K562 (cell line): ENCODE results near the gene JPT1. TPM values are rescaled to one million over a fixed set of nuclear protein-coding genes. Genes with fewer than 3 reads are reported as not detected.

Experiments
- CEBPB ChIP-seq: fragments of 450-650 bp; IDR thresholded peaks from 2 replicates; pipeline ENCODE4 v1.6.1; 2016; ENCODE audit warnings: missing genetic modification characterization, missing compliant biosample characterization
- CREB1 ChIP-seq, 2 experiments: sonication (generic) in 1 of 2; formaldehyde crosslinking in 1 of 2; IDR thresholded peaks; 2 replicates each; pipeline versions ENCODE4 v1.6.1 to v1.8.0; 2012 to 2022; ENCODE audit warnings: inconsistent platforms in 1 of 2, mild to moderate bottlenecking in 1 of 2, missing genetic modification reagents in 1 of 2, moderate library complexity in 1 of 2
- CSDE1 ChIP-seq, 2 experiments: fragments of 450-650 bp; IDR thresholded peaks; 2 replicates each; pipeline ENCODE4 v1.6.1; 2016; ENCODE audit warnings: mild to moderate bottlenecking in 1 of 2
- ERF ChIP-seq: fragments of 450-650 bp; formaldehyde crosslinking; IDR thresholded peaks from 2 replicates; pipeline ENCODE4 v1.4.0; 2020; ENCODE audit warnings: mild to moderate bottlenecking, mixed read lengths
- ETV6 ChIP-seq, 3 experiments: fragments of 150-350 bp in 1 of 3; sonication (generic) in 1 of 3; formaldehyde crosslinking in 1 of 3; IDR thresholded peaks; 2 replicates each; pipeline versions ENCODE4 v1.6.1 to v1.8.0; 2014 to 2022; ENCODE audit warnings: borderline replicate concordance in 2 of 3, low read depth in 2 of 3, antibody characterized with exemption in 1 of 3, low read length in 1 of 3, mild to moderate bottlenecking in 1 of 3, missing genetic modification reagents in 1 of 3
- FOXK2 ChIP-seq, 2 experiments: fragments of 450-650 bp; IDR thresholded peaks in 1 of 2; conservative IDR thresholded peaks in 1 of 2; 2 replicates each; pipeline ENCODE4 v1.6.1; 2016; ENCODE audit warnings: low read depth in 2 of 2, mild to moderate bottlenecking in 1 of 2
- HCFC1 ChIP-seq: IDR thresholded peaks from 2 replicates; pipeline ENCODE4 v1.6.1; 2012; ENCODE audit warnings: low read depth, low read length, improper control_type of control experiment
- ILF3 ChIP-seq: fragments of 450-650 bp; IDR thresholded peaks from 2 replicates; pipeline ENCODE4 v1.6.1; 2018; ENCODE audit warnings: antibody characterized with exemption, mild to moderate bottlenecking, moderate library complexity, borderline replicate concordance
- MAFF ChIP-seq: IDR thresholded peaks from 2 replicates; pipeline ENCODE4 v1.6.1; 2012; ENCODE audit warnings: low read length, improper control_type of control experiment
- MCM3 ChIP-seq: fragments of 450-650 bp; IDR thresholded peaks from 2 replicates; pipeline ENCODE4 v1.6.1; 2016
- PHF20 ChIP-seq: fragments of 450-650 bp; IDR thresholded peaks from 2 replicates; pipeline ENCODE4 v1.6.1; 2018; ENCODE audit not compliant: partially characterized antibody
- PHF8 ChIP-seq: fragments of 200-600 bp; sonication (generic); IDR thresholded peaks from 2 replicates; pipeline ENCODE4 v1.6.1; 2012; ENCODE audit warnings: mixed run types, mild to moderate bottlenecking, inconsistent platforms, low read length, moderate library complexity, borderline replicate concordance
- PTBP1 ChIP-seq: fragments of 200-400 bp; formaldehyde crosslinking; IDR thresholded peaks from 2 replicates; pipeline ENCODE4 v1.6.1; 2017; ENCODE audit warnings: low read depth, low read length
- RBFOX2 ChIP-seq: fragments of 200-400 bp; formaldehyde crosslinking; IDR thresholded peaks from 2 replicates; pipeline ENCODE4 v1.6.1; 2017; ENCODE audit warnings: low read depth, mild to moderate bottlenecking, low read length, moderate library complexity
- RBM17 ChIP-seq: fragments of 200-400 bp; formaldehyde crosslinking; IDR thresholded peaks from 2 replicates; pipeline ENCODE4 v1.6.1; 2017; ENCODE audit warnings: low read depth, mild to moderate bottlenecking, low read length, borderline replicate concordance
- SAFB ChIP-seq: fragments of 200-400 bp; formaldehyde crosslinking; IDR thresholded peaks from 2 replicates; pipeline ENCODE4 v1.6.1; 2017; ENCODE audit warnings: low read depth, low read length, borderline replicate concordance
- SMAD4 ChIP-seq: fragments of 250-450 bp; sonication (Bioruptor Pico); conservative IDR thresholded peaks from 2 replicates; pipeline ENCODE4 v1.8.0; 2021; ENCODE audit warnings: inconsistent platforms, mild to moderate bottlenecking, moderate library complexity
- TAF7 ChIP-seq: fragments of 450-650 bp; IDR thresholded peaks from 2 replicates; pipeline ENCODE4 v1.6.1; 2016; ENCODE audit warnings: missing genetic modification characterization, missing compliant biosample characterization
- TRIM24 ChIP-seq, 2 experiments: fragments of 450-650 bp; IDR thresholded peaks; 2 replicates each; pipeline ENCODE4 v1.6.1; 2016
- YBX1 ChIP-seq: fragments of 450-650 bp; IDR thresholded peaks from 2 replicates; pipeline ENCODE4 v1.7.1; 2016; ENCODE audit warnings: mild to moderate bottlenecking
- polyA plus RNA-seq, 8 experiments: library from polyadenylated mRNA; depleted of rRNA in 4 of 8; stranded (reverse) in 5 of 8; unstranded in 3 of 8; fragments of >200 nt; fragmentation: Nextera tagmentation in 2 of 8; fragmentation: Illumina TruSeq in 1 of 8; extraction: Ambion mirVana in 2 of 8; extraction: Trizol in 1 of 8; gene quantifications; 2 replicates each; pipeline versions ENCODE4 v1.2.1 to v1.2.3, GENCODE V29; 2011 to 2014; ENCODE audit warnings: inconsistent platforms in 1 of 8, missing spikeins in 1 of 8
- total RNA-seq, 7 experiments: library from RNA; depleted of rRNA in 6 of 7; stranded (reverse); fragments of >200 nt in 6 of 7; fragmentation: Illumina TruSeq in 2 of 7; extraction: Trizol in 2 of 7; gene quantifications; 2 replicates each; pipeline versions ENCODE4 v1.2.1 to v1.2.3, GENCODE V29; 2011 to 2021; ENCODE audit warnings: low replicate concordance in 1 of 7
- TF ChIP-seq, protein P1 (sequence below): fragments of 250-450 bp; sonication (Bioruptor Pico); IDR thresholded peaks from 2 replicates; pipeline ENCODE4 v1.5.0; 2020; ENCODE audit warnings: mild to moderate bottlenecking
- TF ChIP-seq, protein P2 (sequence below): fragments of 250-450 bp; sonication (Bioruptor Pico); IDR thresholded peaks from 2 replicates; pipeline ENCODE4 v1.9.0; 2021; ENCODE audit warnings: mild to moderate bottlenecking, inconsistent platforms
- TF ChIP-seq, protein P3 (sequence below): sonication (generic); formaldehyde crosslinking; IDR thresholded peaks from 2 replicates; pipeline ENCODE4 v1.8.0; 2022; ENCODE audit warnings: mild to moderate bottlenecking, low read depth, missing genetic modification reagents

JPT1 gene
- total and polyA plus RNA-seq, 9 of the 15 experiments (the other 6 are each of a cell fraction or from before 2014, with no cell fraction given), result 56.7 to 292 (median 144) TPM

DNA sequence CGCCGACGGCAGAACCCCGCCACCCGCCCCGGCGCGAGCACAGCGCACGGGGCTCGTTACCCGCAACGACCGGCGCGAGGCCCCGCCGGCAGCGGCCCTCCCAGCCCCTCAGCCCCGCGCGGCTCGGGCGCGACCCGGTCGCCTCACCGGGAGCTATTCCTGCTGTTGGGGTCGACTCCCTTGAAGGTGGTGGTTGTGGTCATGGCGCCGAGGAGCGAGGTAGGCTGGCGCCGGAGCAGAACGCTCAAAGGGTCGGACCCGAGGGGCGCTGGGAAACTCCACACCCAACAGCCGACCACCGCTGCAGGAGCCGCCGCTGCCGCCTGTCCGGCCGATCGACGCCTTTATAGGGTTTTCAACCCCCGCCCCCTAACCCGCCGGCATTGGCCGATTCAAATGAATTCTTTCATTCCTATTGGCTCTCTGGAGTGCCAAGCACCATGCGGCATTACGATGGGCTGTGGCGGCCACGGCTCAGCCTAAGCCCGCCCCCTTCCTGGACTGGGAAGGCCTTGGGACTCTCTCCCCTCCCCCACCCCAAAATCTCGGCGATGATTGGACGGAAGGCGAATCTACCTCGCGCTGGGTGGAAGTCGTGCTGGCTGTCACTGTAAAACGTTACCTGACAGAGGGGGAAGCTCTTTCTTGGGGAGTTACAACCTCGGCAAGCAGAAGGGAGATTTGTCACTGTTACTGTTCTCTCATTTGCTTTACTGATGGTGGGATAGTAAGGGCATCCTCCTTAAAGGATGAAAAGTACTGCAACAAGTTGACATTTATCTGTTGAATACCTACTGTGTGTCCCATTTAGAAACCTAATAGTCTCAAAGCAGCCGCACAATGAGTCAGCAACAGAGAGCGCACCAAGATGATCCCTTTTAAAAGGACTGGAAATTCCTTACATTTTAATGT lies at the start of gene JPT1 (continued):
- TF ChIP-seq, protein P1, sequence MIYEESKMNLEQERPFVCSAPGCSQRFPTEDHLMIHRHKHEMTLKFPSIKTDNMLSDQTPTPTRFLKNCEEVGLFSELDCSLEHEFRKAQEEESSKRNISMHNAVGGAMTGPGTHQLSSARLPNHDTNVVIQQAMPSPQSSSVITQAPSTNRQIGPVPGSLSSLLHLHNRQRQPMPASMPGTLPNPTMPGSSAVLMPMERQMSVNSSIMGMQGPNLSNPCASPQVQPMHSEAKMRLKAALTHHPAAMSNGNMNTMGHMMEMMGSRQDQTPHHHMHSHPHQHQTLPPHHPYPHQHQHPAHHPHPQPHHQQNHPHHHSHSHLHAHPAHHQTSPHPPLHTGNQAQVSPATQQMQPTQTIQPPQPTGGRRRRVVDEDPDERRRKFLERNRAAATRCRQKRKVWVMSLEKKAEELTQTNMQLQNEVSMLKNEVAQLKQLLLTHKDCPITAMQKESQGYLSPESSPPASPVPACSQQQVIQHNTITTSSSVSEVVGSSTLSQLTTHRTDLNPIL (CRISPR knock-in tag), result no peak
- TF ChIP-seq CREB1 (IDR thresholded peaks at IDR 0.05) (no peak; the same call in 1 of the 2 replicates), CREB1 (CRISPR knock-in tag; IDR thresholded peaks at IDR 0.05) (peak; percentile 79), FOXK2 (conservative IDR thresholded peaks at IDR 0.05 in 1 of 2, IDR thresholded peaks at IDR 0.05 in 1 of 2; ENCODE audit: low read depth in 2 of 2) (peak in 1 of 2 experiments; percentile 54; a peak in 3 of 4 replicates), ILF3 (peak; percentile 88; the same call in 1 of the 2 replicates), PTBP1 (no peak), PHF20 (peak; percentile 59), CSDE1 (IDR thresholded peaks at IDR 0.05) (0 out of 4 replicates have a peak, but pooled peaks of 1 of the 2 experiments have one; percentile 10), ETV6 (IDR thresholded peaks at IDR 0.05; ENCODE audit: borderline replicate concordance in 1 of 2, low read depth in 2 of 2, low read length in 1 of 2) (no peak), ETV6 (CRISPR knock-in tag; IDR thresholded peaks at IDR 0.05; ENCODE audit: borderline replicate concordance) (peak; percentile 87; the same call in 1 of the 2 replicates), SMAD4 (peak; percentile 43; the same call in 1 of the 2 replicates), MCM3 (no peak), CEBPB (tag) (no peak), SAFB (no peak), RBM17 (no peak), HCFC1 (peak; percentile 34; the same call in 1 of the 2 replicates), TRIM24 (IDR thresholded peaks at IDR 0.05) (peak in 1 of 2 experiments; percentile 48; a peak in 1 of 4 replicates), RBFOX2 (peak; percentile 100), MAFF (peak; percentile 77), ERF (CRISPR knock-in tag) (peak; percentile 87), TAF7 (tag) (peak; percentile 45; the same call in 1 of the 2 replicates), YBX1 (no peak), PHF8 (peak; percentile 98)
- TF ChIP-seq, protein P2, sequence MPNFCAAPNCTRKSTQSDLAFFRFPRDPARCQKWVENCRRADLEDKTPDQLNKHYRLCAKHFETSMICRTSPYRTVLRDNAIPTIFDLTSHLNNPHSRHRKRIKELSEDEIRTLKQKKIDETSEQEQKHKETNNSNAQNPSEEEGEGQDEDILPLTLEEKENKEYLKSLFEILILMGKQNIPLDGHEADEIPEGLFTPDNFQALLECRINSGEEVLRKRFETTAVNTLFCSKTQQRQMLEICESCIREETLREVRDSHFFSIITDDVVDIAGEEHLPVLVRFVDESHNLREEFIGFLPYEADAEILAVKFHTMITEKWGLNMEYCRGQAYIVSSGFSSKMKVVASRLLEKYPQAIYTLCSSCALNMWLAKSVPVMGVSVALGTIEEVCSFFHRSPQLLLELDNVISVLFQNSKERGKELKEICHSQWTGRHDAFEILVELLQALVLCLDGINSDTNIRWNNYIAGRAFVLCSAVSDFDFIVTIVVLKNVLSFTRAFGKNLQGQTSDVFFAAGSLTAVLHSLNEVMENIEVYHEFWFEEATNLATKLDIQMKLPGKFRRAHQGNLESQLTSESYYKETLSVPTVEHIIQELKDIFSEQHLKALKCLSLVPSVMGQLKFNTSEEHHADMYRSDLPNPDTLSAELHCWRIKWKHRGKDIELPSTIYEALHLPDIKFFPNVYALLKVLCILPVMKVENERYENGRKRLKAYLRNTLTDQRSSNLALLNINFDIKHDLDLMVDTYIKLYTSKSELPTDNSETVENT, result peak; percentile 95
- TF ChIP-seq, protein P3, sequence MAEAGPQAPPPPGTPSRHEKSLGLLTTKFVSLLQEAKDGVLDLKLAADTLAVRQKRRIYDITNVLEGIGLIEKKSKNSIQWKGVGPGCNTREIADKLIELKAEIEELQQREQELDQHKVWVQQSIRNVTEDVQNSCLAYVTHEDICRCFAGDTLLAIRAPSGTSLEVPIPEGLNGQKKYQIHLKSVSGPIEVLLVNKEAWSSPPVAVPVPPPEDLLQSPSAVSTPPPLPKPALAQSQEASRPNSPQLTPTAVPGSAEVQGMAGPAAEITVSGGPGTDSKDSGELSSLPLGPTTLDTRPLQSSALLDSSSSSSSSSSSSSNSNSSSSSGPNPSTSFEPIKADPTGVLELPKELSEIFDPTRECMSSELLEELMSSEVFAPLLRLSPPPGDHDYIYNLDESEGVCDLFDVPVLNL, result no peak
